Common myeloid progenitor, CD34-positive (primary cell): ENCODE results near the gene DBR1. TPM values are rescaled to one million over a fixed set of nuclear protein-coding genes. Genes with fewer than 3 reads are reported as not detected.

ENCODE experiments used
- CTCF ChIA-PET: fragments of 350-600 bp; sonication (Branson Sonifier 250); formaldehyde crosslinking; loops from one replicate; lab custom pipeline; 2021; ENCODE audit warnings: antibody characterized with exemption; lab: Charles Lee
- POLR2A ChIA-PET: fragments of 350-600 bp; sonication (Branson Sonifier 250); formaldehyde crosslinking; loops from one replicate; lab custom pipeline; 2021; ENCODE audit warnings: antibody characterized with exemption; lab: Charles Lee
- DNase-seq, 3 donors: peaks; one replicate each; pipeline versions ENCODE4 v3.0.0 to v3.0.0-alpha.2; 2013
- H3K27ac ChIP-seq, 2 experiments: 1 replicate in 1 of 2; 2 replicates in 1 of 2; pipeline ENCODE4 v1.7.0; 2013; ENCODE audit warnings: inconsistent platforms in 2 of 2, low read length in 2 of 2, mild to moderate bottlenecking in 2 of 2, low read depth in 1 of 2, moderate library complexity in 1 of 2; ENCODE audit not compliant: severe bottlenecking in 2 of 2, insufficient read depth in 1 of 2, poor library complexity in 1 of 2
- H3K27me3 ChIP-seq, 5 experiments: replicated peaks in 2 of 5; 1 replicate in 3 of 5; 2 replicates in 2 of 5; pipeline versions ENCODE4 v1.6.1 to v1.7.0; 2013; ENCODE audit warnings: low read length in 4 of 5, mild to moderate bottlenecking in 2 of 5, moderate library complexity in 2 of 5, inconsistent platforms in 1 of 5; ENCODE audit not compliant: insufficient read depth in 5 of 5, control insufficient read depth in 4 of 5
- H3K36me3 ChIP-seq, 4 experiments: 1 replicate in 2 of 4; 2 replicates in 2 of 4; pipeline versions ENCODE4 v1.6.1 to v1.7.0; 2013; ENCODE audit warnings: low read length in 3 of 4, control low read depth in 1 of 4, mild to moderate bottlenecking in 1 of 4; ENCODE audit not compliant: control insufficient read depth in 4 of 4, insufficient read depth in 4 of 4
- H3K4me1 ChIP-seq, 4 experiments: 1 replicate in 3 of 4; 2 replicates in 1 of 4; pipeline versions ENCODE4 v1.6.1 to v1.7.1; 2013; ENCODE audit warnings: low read length in 3 of 4, mild to moderate bottlenecking in 3 of 4, control low read depth in 1 of 4, inconsistent platforms in 1 of 4, moderate library complexity in 1 of 4; ENCODE audit not compliant: control insufficient read depth in 4 of 4, insufficient read depth in 4 of 4; ENCODE audit errors: control extremely low read depth in 1 of 4
- H3K4me3 ChIP-seq, 7 experiments: 1 replicate in 4 of 7; 2 replicates in 3 of 7; pipeline versions ENCODE4 v1.5.1 to v1.7.0; 2013; ENCODE audit warnings: mild to moderate bottlenecking in 7 of 7, low read length in 6 of 7, moderate library complexity in 6 of 7, inconsistent platforms in 2 of 7, low read depth in 2 of 7, control low read depth in 1 of 7; ENCODE audit not compliant: insufficient read depth in 4 of 7, control insufficient read depth in 1 of 7; ENCODE audit errors: extremely low read depth in 1 of 7
- H3K9me3 ChIP-seq, 5 experiments: 1 replicate in 4 of 5; 2 replicates in 1 of 5; pipeline versions ENCODE4 v1.6.1 to v1.7.1; 2013; ENCODE audit warnings: low read length in 4 of 5, mild to moderate bottlenecking in 2 of 5, inconsistent platforms in 1 of 5, low read depth in 1 of 5, moderate library complexity in 1 of 5; ENCODE audit not compliant: control insufficient read depth in 4 of 5, insufficient read depth in 2 of 5; ENCODE audit errors: control extremely low read depth in 1 of 5
- WGBS: methylation state at CpG from one replicate; pipeline ENCODE4 v1.1.5; 2013; ENCODE audit not compliant: insufficient coverage; 5-methylcytosine and 5-hydroxymethylcytosine counted together
- polyA plus RNA-seq: library from polyadenylated mRNA; unstranded; fragments of 120-200 nt; gene quantifications from one replicate; pipeline ENCODE4 v1.2.1, GENCODE V29; 2013

The DBR1 gene
- polyA plus RNA-seq, result 12.3 TPM

- Histone ChIP-seq H3K4me1 (peaks cover 7 to 16% (median 13%) of the 10 kb centered on the region in 4 experiments), H3K27me3 (no peaks in the 10 kb centered on the region), H3K36me3 (peaks cover 3 to 21% (median 9%) of the 10 kb centered on the region in 4 experiments), H3K27ac (peak within 1 kb of the TSS; percentile 46 to 81), H3K4me3 (peak within 1 kb of the TSS; percentile 64 to 95 (median 84)), H3K9me3 (no peaks in the 10 kb centered on the region)
- WGBS, result 0% methylated on average over 16 of the region's 38 CpGs
- DNase-seq, result peak; percentile 84 to 90 (median 88)
- ChIA-PET CTCF (interaction anchor here (1.0 to 1.9 kb wide), 5 partner anchors 11 to 70 kb away, joined by 3 to 5 read pairs (median 3); no protein-coding TSS in a partner anchor), POLR2A (interaction anchor here (0.6 to 1.0 kb wide), 6 partner anchors 12 to 81 kb away, joined by 3 to 6 read pairs (median 3); partner anchors contain the start of gene ARMC8)
Measured at GRCh38 chr3:138174421-138175131, at the start of gene DBR1. TSS of gene DBR1 (minus strand) at chr3:138174921. CDS start at chr3:138174795, 126 bp downstream.

DNA sequence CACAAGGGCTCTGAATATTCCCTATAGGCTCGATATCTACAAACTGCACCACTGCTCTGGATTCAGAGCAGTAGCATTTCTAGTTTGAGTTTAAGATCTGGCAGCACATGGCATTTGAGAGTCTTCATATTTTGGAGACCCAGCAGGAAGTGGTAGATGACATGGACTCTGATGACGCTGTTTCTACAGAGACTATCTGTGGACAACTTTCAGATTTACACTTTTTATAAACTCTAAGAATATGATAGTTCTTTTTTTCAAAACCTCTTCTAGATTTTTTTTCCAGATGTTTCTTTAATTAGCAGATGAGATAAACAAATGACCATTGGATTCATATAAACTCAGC lies 48.2 kb upstream of the DBR1 start:
- Histone ChIP-seq H3K27ac (peak overlapping the region in 1 of 2 experiments; percentile 49), H3K9me3 (no peaks in the 10 kb centered on the region), H3K4me1 (peaks cover 11 to 34% (median 18%) of the 10 kb centered on the region in 4 experiments), H3K27me3 (no peaks in the 10 kb centered on the region), H3K36me3 (peaks cover 9 to 46% (median 25%) of the 10 kb centered on the region in 4 experiments), H3K4me3 (no peak overlapping the region)
- peak in 2 of 3 donors; percentile 34 to 61 for DNase-seq
- ChIA-PET CTCF (interaction anchor here (0.9 to 3.2 kb wide), 4 partner anchors 13 to 44 kb away, joined by 3 to 11 read pairs (median 4); no protein-coding TSS in a partner anchor), POLR2A (no interaction called here)
- 100% methylated on average over 1 of the region's 2 CpGs for WGBS

DNA sequence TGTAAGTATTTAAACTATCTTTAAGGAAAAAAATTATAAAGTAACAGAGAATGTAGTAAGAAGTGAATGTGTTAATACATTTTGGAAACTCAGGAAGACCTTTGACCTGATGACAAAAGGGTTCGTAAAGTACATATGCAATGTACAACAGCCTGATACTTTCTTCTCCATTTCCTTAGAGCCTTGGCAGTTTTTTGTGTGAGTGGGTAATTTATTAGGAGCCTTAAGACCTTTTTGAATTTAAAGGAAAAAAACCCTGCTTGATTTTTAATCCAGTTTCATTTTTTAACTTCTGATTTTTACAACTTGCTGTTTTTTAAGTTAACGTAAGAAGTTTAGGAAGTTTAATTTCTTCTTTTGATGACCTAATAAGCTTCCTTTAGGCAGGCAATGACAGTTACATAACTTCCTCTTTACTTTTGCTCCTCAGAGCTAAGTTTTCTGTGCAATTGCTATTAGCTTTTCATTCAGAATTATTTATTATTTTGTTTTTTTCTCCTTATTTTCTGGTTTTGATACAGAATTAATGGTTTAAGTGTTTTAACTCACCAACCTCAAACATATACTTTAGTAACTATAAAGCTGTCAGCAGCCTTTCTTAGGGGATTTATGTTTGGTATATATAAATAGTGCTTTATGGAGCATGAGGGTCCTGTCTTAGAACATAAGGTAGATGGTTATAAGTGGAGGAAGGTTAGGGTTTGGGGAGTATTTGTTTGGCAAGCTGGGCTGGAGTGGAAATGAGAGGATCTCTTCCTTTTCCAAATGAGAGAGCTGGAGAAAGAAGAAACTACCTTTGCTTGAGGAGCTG lies 47.6 kb upstream of the DBR1 start:
- ChIA-PET POLR2A (no interaction called here), CTCF (interaction anchor here (0.9 to 3.2 kb wide), 4 partner anchors 13 to 44 kb away, joined by 3 to 11 read pairs (median 4); no protein-coding TSS in a partner anchor)
- no peaks in the 10 kb centered on the region for H3K9me3 ChIP-seq
- peak; percentile 31 to 77 (median 65) for DNase-seq
- H3K4me3 ChIP-seq, result peak overlapping the region in 1 of 7 experiments; percentile 27
- peaks cover 9 to 41% (median 23%) of the 10 kb centered on the region in 4 experiments for H3K36me3 ChIP-seq
- peak overlapping the region; percentile 27 to 49 for H3K27ac ChIP-seq
- peaks cover 11 to 34% (median 18%) of the 10 kb centered on the region in 4 experiments for H3K4me1 ChIP-seq
- WGBS, result no CpG with 5 or more reads among the region's 2 CpGs
- H3K27me3 ChIP-seq, result no peaks in the 10 kb centered on the region

DNA sequence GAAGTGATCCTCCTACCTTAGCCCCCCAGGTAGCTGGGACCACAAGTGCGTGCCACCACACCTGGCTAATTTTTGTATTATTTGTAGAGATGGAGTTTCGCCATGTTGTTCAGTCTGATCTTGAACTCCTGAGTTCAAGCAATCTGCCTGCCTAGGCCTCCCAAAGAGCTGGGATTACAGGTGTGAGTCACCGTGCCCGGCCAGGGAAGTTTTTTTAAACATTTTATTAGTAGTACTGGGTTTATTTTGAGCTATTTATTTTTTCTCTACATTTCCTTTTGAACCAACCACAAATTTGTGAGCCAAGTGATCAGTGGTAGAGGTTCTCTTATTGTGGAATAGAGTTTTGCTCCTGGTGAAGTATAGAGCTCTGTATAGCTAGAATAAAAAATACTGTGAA lies 46.1 kb upstream of the DBR1 start:
- DNase-seq, result no peak
- peaks cover 11 to 34% (median 18%) of the 10 kb centered on the region in 4 experiments for H3K4me1 ChIP-seq
- H3K36me3 ChIP-seq, result peaks cover 7 to 29% (median 21%) of the 10 kb centered on the region in 4 experiments
- H3K27ac ChIP-seq, result no peak overlapping the region
- ChIA-PET CTCF (interaction anchor here (1.1 to 3.0 kb wide), 3 partner anchors 9 to 25 kb away, joined by 4 to 12 read pairs (median 4); no protein-coding TSS in a partner anchor), POLR2A (no interaction called here)
- no peak overlapping the region for H3K4me3 ChIP-seq
- WGBS, result 100% methylated on average over 1 of the region's 4 CpGs
- no peaks in the 10 kb centered on the region for H3K27me3 ChIP-seq
- H3K9me3 ChIP-seq, result no peaks in the 10 kb centered on the region

- peaks cover 11 to 34% (median 18%) of the 10 kb centered on the region in 4 experiments for H3K4me1 ChIP-seq
- POLR2A ChIA-PET, result no interaction called here
- H3K36me3 ChIP-seq, result peaks cover 7 to 23% (median 17%) of the 10 kb centered on the region in 4 experiments
- H3K4me3 ChIP-seq, result no peak overlapping the region
- no peaks in the 10 kb centered on the region for H3K9me3 ChIP-seq
- no peak overlapping the region for H3K27ac ChIP-seq
- no peaks in the 10 kb centered on the region for H3K27me3 ChIP-seq
- CTCF ChIA-PET, result interaction anchor here (1.1 to 3.0 kb wide), 3 partner anchors 9 to 25 kb away, joined by 4 to 12 read pairs (median 4); no protein-coding TSS in a partner anchor
- WGBS, result no CpG with 5 or more reads among the region's 1 CpG
- no peak for DNase-seq
Measured at GRCh38 chr3:138220242-138220641, 45.5 kb upstream of the DBR1 start.

DNA sequence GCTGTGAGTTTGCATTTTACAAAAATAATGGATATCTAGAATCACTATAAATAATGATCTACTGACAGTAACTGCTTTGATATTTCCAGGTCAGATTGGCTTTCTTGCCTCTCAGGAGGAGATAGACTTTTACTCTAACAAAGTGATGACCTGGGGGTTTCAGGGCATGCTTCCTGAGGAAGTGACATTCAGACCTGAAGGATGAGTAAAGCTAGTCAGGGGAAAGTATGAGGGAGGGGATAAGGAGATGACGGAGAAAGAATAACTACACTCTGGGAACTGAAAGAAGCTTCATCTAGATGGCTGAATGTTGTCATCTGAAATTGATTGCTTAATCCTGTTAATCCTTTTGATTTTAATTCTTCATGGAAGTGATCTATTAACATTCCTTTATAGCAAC lies 44.5 kb upstream of the DBR1 start:
- ChIA-PET CTCF (interaction anchor here (0.9 to 3.0 kb wide), 6 partner anchors 8 to 58 kb away, joined by 3 to 12 read pairs (median 5); partner anchors contain the start of gene ARMC8), POLR2A (interaction anchor here (0.7 kb wide), 1 partner anchor 12 kb away, joined by 3 read pairs; no protein-coding TSS in a partner anchor)
- WGBS, result no CpG with 5 or more reads among the region's 1 CpG
- Histone ChIP-seq H3K4me3 (no peak overlapping the region), H3K36me3 (peaks cover 4 to 14% (median 9%) of the 10 kb centered on the region in 4 experiments), H3K4me1 (peaks cover 11 to 34% (median 18%) of the 10 kb centered on the region in 4 experiments), H3K9me3 (no peaks in the 10 kb centered on the region), H3K27me3 (no peaks in the 10 kb centered on the region), H3K27ac (no peak overlapping the region)
- no peak for DNase-seq
